ENCODE data around the gene SPINT2.
A peak's percentile ranks its signal among the peaks of the same experiment; 100 is the strongest.
"Not testable (repeated sequence)": the region's sequence is repeated elsewhere in the genome, so short reads cannot be mapped to it uniquely, and the experiment has no call there.

The SPINT2 gene

DNA sequence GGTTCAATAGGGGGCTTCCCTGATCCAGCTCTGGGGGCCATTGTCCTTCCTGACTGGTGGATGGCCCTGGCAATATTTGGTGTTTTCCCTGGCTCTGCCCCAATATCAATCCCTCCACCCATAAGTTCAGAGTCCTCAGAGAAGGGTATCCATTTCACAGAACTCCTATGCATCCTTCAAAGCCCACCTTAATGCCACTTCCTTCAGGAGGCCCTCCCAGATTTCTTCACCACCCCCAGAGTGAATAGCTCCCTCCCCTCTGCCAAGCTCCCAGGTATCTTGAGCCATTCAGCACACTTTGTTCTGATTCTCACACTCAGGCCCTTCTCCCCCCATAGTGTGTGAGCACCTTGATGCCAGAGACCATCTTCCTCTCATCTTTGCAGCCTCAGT, 13.9 kb upstream of the SPINT2 start:
- DNase-seq (ENCODE audit: low spot score in 2 of 2), result no peak
- Histone ChIP-seq H3K4me3 (no peak overlapping the region), H3K4me1 (peaks cover 17% of the 10 kb centered on the region), H3K9me3 (no peaks in the 10 kb centered on the region), H3K36me3 (replicated peaks) (peaks cover 19% of the 10 kb centered on the region), H3K27me3 (ENCODE audit: low read depth) (no peaks in the 10 kb centered on the region)
- in situ Hi-C loops (cut with MboI; ENCODE audit: low sequenced_read_pairs), result no loop called here

DNA sequence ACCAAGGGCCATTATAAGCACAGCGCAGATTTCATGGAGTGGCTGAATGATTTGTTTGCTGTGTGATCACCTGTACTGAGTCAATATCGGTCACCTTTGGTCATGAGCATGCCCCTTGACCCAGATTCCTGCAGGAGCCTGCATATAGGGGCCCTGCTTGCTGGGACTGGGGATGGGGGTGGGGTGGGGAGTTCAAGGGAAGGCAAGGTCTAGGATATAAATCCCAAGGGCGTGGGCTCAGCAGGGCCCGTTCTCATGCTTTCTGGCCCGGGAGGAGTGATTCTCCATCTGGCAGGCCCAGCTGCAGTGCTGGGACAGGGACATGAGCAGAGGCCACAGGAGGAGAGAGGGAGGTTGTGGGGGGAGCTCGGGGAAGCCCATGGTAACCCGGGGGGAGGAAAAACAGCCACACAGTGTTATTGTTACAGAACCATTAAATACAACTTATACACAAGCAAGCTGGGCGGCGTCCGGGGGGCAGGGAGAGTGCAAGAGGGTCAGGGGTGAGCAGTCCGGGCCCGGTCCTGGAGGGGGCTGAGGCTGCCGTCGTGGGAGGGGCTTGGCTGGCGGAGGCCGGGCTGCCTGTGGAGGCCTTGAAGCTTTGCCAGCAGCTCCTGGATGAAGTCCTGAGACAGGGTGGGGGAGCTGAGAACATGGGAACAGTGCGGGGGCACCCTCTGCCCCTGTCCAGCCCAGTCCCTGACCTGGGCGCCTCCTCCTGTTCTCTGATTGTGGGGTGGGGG, 13.4 kb upstream of the SPINT2 start:
- in situ Hi-C loops (cut with MboI; ENCODE audit: low sequenced_read_pairs), result no loop called here
- Histone ChIP-seq H3K4me1 (peaks cover 17% of the 10 kb centered on the region), H3K36me3 (replicated peaks) (peaks cover 19% of the 10 kb centered on the region), H3K27me3 (ENCODE audit: low read depth) (no peaks in the 10 kb centered on the region), H3K4me3 (no peak overlapping the region), H3K9me3 (no peaks in the 10 kb centered on the region)
- no peak for DNase-seq (ENCODE audit: low spot score in 2 of 2)

DNA sequence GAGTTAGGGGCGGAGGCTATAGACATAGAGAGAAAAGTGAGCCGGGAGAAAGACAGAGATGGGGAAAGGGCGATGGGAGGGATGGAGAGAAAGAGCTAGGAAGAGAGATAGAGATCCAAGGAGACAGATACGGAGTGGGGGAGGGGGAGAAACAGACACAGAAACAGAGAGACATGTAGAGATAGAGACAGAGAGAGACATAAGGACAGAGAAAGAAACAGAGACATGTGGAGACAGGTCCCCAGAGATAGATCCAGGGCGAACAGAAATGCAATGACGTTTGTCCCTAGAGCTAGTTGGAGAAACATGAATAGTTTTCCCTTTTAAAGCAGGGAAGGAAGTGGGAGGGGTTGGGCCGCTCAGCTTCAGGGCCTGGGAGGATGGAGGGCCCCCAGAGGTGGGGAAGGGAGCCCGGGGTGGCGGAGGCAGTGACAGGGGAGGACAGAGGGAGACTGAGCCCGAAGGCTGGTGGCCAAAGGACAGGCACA, 12.8 kb upstream of the SPINT2 start:
- peaks cover 19% of the 10 kb centered on the region for H3K36me3 ChIP-seq (replicated peaks)
- in situ Hi-C loops (cut with MboI; ENCODE audit: low sequenced_read_pairs), result no loop called here
- H3K4me3 ChIP-seq, result no peak overlapping the region
- no peaks in the 10 kb centered on the region for H3K27me3 ChIP-seq (ENCODE audit: low read depth)
- H3K9me3 ChIP-seq, result no peaks in the 10 kb centered on the region
- DNase-seq (ENCODE audit: low spot score in 2 of 2), result no peak
- H3K4me1 ChIP-seq, result peaks cover 17% of the 10 kb centered on the region

DNA sequence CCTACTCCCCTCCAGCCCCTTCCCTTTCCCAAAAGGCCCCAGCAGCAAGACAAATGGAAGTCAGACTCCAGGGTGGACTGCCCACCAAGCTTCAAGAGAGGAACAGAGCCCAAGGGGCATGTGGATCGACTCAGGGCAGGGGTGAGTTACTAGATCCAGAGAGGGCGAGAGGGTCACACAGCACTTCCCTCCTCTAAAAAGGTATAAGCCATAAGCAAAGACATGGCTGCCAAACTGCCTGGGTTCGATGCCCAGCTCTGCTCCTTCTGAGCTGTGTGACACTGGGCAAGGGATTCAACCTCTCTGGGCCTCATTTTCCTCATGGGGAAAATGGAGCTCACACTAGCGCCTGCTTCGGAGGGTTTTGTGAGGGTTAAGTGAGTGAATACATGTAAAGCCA, 12.0 kb upstream of the SPINT2 start:
- no peak overlapping the region for H3K4me3 ChIP-seq
- H3K36me3 ChIP-seq (replicated peaks), result peaks cover 19% of the 10 kb centered on the region
- H3K4me1 ChIP-seq, result peaks cover 17% of the 10 kb centered on the region
- DNase-seq (ENCODE audit: low spot score in 2 of 2), result no peak
- H3K27me3 ChIP-seq (ENCODE audit: low read depth), result no peaks in the 10 kb centered on the region
- in situ Hi-C loops (cut with MboI; ENCODE audit: low sequenced_read_pairs), result no loop called here
- no peaks in the 10 kb centered on the region; the same call in 1 of the 2 replicates for H3K9me3 ChIP-seq

DNA sequence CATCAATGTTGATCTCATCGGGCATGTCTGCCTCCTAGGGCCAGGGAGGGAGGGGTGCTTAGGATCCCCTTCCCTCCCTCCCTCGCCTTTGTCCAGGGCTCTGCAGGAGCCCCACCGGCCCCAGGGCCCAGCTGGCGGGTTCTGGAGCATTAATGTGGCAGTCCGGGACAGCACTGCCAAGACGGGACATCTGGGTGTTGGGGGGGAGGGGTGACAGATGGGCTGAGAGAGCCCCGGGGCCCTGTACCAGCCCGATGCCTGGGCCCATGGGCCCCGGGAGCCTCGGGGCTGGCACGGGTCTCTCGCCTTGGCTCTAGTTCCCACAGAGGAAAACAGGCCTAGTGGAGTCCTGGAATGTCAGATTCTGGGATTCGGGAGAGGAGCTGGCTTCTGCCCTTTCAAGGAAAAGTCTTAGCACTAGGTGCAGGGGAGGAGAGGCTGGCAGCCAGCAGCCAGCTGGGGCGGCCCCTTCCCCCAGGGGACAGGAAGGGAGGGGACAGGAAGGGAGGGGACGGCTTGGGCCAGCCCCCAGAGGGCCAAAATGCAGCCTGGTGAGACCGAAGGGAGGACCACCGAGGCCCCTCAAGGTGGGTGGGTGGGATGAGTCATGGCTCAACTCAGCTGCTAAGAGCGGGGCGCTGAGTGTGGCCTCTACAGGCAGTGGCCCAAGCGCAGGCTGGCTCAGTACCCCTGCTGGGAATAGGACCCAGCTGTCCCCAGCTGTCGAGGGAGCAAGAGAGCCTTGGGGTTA, 11.3 kb upstream of the SPINT2 start:
- Histone ChIP-seq H3K9me3 (no peaks in the 10 kb centered on the region; the same call in 1 of the 2 replicates), H3K4me1 (peaks cover 11% of the 10 kb centered on the region), H3K4me3 (no peak overlapping the region), H3K36me3 (replicated peaks) (peaks cover 16% of the 10 kb centered on the region), H3K27me3 (ENCODE audit: low read depth) (no peaks in the 10 kb centered on the region)
- DNase-seq (ENCODE audit: low spot score in 2 of 2), result no peak
- in situ Hi-C loops (cut with MboI; ENCODE audit: low sequenced_read_pairs), result no loop called here

DNA sequence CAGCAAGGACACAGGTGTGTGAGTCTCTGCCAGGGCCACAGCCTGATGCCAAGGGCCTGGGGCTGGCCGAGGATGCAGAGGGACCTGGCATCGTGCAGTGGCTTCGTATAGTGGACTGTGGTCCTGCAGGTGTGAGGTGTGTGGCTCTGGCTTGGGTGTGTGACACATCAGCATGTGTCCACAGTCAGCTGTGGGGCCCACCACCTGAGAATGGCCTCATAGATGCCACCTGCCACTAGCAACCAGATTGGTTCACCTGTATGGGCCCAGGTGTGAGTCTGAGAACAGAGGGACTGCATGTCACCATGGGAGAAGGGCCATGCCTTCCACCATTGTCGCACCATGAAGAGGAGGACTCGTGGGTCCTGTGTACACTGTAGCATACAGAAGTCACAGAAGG, 10.6 kb upstream of the SPINT2 start:
- Histone ChIP-seq H3K9me3 (no peaks in the 10 kb centered on the region; the same call in 1 of the 2 replicates), H3K36me3 (replicated peaks) (peaks cover 16% of the 10 kb centered on the region), H3K4me3 (no peak overlapping the region), H3K4me1 (peaks cover 10% of the 10 kb centered on the region), H3K27me3 (ENCODE audit: low read depth) (no peaks in the 10 kb centered on the region)
- in situ Hi-C loops (cut with MboI; ENCODE audit: low sequenced_read_pairs), result no loop called here
- DNase-seq (ENCODE audit: low spot score in 2 of 2), result no peak

DNA sequence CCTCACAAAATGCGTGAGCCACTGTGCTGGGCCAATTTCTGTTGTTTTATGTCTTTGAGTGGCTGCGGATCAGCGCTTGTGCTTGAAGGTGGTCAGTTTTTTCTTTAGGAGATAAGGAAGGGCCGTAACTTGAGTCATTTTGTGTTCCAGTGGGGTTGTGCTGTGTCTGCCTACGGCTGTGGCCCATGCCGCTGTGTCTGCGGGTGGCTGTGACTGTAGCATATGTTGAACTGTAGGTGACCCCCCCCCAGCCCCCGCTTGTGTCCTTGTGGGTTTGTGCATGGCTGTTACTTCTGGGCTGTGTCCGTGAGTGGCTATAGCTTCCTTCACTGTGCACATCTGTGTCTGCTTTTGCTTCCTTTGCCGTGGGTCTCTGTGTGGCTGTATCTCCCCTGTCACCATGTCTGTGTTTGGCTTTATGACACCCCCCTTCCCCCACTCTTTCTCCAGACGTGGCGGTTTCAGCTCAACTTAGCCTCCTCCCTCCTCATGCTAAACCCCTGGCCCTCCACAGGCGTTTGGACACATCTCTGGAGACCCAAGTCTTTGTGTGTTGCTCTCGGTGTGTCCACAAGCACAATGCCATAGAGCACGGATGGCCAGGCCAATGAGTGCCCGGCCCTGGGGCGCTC, 8.9 kb upstream of the SPINT2 start:
- peak overlapping the region; percentile 64 for H3K4me3 ChIP-seq
- in situ Hi-C loops (cut with MboI; ENCODE audit: low sequenced_read_pairs), result no loop called here

DNA sequence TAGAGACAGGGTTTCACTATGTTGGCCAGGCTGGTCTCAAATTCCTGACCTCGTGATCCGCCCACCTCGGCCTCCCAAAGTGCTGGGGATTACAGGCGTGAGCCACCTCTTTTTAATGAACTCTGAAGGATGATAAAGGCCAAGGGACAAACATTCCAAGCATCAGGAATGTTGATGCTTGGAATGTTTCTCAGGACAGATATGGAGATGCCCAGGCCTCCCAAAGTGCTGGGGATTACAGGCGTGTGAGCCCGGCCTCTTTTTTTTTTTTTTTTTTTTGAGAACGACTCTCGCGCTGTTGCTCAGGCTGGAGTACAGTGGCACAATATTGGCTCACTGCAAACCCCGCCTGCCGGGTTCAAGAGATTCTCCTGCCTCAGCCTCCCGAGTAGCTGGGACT, 2.4 kb upstream of the SPINT2 start:
- in situ Hi-C loops (cut with MboI; ENCODE audit: low sequenced_read_pairs), result not testable (repeated sequence)

More for the DNA sequence above, 8.9 kb upstream of the SPINT2 start:
- Histone ChIP-seq H3K4me1 (peaks cover 10% of the 10 kb centered on the region), H3K27me3 (ENCODE audit: low read depth) (no peaks in the 10 kb centered on the region), H3K9me3 (no peaks in the 10 kb centered on the region; the same call in 1 of the 2 replicates), H3K36me3 (replicated peaks) (peaks cover 16% of the 10 kb centered on the region)
- DNase-seq (ENCODE audit: low spot score in 2 of 2), result peak in 1 of 2 experiments; percentile 48

DNA sequence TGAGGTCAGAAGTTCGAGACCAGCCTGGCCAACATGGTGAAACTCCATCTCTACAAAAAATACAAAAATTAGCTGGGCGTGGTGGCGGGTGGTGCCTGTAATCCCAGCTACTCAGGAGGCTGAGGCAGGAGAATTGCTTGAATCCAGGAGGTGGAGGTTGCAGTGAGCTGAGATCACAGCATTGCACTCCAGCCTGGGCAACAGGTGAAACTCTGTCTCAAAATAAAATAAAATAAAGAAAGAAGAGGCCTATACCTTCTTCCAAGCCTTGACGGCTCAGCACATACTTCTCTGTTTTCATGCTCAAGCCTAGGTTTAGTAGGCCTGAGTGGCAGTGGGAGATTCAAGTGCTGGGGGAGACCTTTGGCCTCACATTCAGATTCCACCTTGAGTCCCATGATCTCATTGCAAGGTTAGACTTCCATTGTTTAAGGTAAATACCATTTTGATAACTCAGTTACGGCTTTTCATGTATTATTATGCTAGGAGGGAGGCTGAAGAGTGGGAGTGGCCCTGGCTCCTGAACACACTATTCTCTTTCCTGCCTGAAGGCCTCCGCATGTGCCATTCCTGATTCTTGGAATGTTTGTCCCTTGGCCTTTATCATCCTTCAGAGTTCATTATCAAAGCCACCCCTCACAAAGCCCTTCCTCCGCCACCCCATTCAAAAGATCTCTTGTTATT, 1.6 kb upstream of the SPINT2 start:
- Histone ChIP-seq H3K4me3 (no peak overlapping the region), H3K36me3 (replicated peaks) (no peaks in the 10 kb centered on the region), H3K9me3 (no peaks in the 10 kb centered on the region), H3K27me3 (ENCODE audit: low read depth) (no peaks in the 10 kb centered on the region), H3K4me1 (peaks cover 24% of the 10 kb centered on the region)
- in situ Hi-C loops (cut with MboI; ENCODE audit: low sequenced_read_pairs), result no loop called here
- peak; percentile 61 to 67 for DNase-seq (ENCODE audit: low spot score in 2 of 2)

More for the DNA sequence above, 2.4 kb upstream of the SPINT2 start:
- not testable (repeated sequence) for H3K36me3 ChIP-seq (replicated peaks); H3K9me3 ChIP-seq; DNase-seq (ENCODE audit: low spot score in 2 of 2); H3K4me3 ChIP-seq; H3K27me3 ChIP-seq (ENCODE audit: low read depth)
- H3K4me1 ChIP-seq, result peaks cover 24% of the 10 kb centered on the region

DNA sequence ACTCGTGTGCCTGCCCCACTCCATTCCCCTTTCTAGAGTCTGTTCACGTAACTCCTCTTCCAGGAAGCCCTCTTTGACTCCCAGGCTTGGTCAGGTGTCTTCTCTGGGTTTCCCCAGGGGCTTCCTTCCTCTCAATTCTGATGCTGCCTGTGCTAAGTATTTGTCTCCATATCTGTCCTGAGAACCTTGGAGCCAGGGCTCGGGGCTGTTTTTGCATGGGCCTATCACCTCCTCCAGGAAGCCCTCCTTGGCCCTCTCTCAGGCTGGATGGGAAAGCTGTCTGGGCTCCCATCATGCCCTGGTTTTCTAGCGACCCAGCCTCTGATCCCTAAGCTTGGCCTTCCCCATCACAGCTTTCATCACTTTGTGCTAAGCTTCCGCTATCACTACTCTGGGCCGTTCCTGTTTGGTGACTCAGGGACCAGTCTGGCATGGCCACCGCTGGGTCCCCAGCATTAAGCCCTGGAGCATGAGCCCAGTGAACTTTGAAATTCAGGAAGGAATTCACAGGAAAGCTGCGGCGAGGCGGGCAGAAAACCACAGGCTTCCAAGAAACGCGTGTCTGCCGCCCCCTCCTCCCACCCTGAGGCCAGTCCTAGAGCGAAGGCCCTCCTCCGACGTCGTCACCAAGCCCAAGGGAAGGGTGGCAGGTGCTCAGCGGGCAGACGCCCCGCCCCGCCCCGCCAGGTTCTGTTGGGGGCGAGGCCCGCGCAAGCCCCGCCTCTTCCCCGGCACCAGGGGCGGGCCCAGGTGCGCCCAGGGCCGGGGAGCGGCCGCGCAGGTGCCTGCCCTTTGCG, 486 bp upstream of the SPINT2 start:
- Histone ChIP-seq H3K36me3 (replicated peaks) (no peaks in the 10 kb centered on the region), H3K27me3 (ENCODE audit: low read depth) (no peaks in the 10 kb centered on the region), H3K9me3 (no peaks in the 10 kb centered on the region), H3K4me3 (peak overlapping the region; percentile 49), H3K4me1 (peaks cover 24% of the 10 kb centered on the region)
- in situ Hi-C loops (cut with MboI; ENCODE audit: low sequenced_read_pairs), result no loop called here
- DNase-seq (ENCODE audit: low spot score in 2 of 2), result peak; percentile 45 to 85

DNA sequence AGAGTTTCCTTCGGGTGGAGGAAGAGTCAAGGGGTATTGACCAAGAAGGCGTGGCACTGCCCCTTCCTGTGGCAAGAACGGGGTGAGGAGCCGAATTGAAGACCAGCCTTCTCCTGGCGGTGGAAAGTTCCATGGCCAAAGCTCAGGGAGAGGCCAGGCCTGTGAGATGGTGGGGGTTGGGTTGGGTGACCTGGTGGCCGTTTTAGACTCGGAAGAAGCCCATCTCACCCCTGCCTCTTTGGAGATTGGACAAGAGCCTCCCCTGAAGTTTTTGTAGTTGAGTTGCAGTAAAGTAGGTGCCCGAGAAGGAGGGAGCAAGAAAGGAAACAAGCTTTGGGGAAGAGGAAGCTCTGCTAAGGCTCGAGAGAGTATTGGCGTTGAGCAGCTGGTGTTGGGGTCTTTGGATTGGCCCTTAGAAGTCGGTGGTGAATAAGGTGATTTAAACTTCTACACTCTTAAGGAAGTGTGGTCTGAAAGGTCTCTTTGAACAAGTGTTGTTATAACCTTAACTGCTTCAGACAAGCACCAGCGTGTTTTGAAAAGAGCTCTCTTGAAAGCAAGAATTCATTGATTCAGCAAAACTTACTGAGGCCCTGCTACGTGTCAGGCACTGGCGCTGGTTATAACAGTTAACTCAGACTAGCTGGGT, 964 bp downstream of the SPINT2 start:
- H3K36me3 ChIP-seq (replicated peaks), result no peaks in the 10 kb centered on the region
- peak overlapping the region; percentile 49 for H3K4me3 ChIP-seq
- no peak for DNase-seq (ENCODE audit: low spot score in 2 of 2)
- H3K4me1 ChIP-seq, result peaks cover 24% of the 10 kb centered on the region
- no peaks in the 10 kb centered on the region for H3K27me3 ChIP-seq (ENCODE audit: low read depth)
- H3K9me3 ChIP-seq, result no peaks in the 10 kb centered on the region
- in situ Hi-C loops (cut with MboI; ENCODE audit: low sequenced_read_pairs), result no loop called here

DNA sequence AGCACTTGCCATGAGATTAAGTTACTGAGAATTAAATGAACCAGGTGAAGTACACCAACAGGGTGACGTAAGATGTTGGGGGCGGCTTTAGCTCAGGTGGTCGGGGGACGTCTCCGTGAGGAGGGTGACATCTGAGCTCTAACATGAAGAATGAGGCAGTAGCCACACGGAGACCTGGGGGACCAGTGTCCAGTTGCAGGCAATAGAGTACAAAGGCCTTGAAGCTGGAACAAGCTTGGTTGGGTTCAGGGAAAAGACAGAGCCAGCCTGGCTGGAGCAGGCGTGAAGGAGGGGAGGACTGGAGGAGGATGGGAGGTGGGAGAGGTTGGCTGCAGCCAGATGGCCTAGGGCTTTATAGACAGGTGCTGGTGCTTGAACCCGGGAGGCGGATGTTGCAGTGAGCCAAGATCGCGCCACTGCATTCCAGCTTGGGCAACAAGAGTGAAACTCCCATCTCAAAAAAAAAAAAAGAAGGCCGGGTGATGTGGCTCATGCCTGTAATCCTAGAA, 1.6 kb downstream of the SPINT2 start:
- in situ Hi-C loops (cut with MboI; ENCODE audit: low sequenced_read_pairs), result no loop called here
- no peak for DNase-seq (ENCODE audit: low spot score in 2 of 2)
- no peaks in the 10 kb centered on the region for H3K9me3 ChIP-seq
- H3K27me3 ChIP-seq (ENCODE audit: low read depth), result no peaks in the 10 kb centered on the region
- no peaks in the 10 kb centered on the region for H3K36me3 ChIP-seq (replicated peaks)
- peaks cover 24% of the 10 kb centered on the region for H3K4me1 ChIP-seq
- no peak overlapping the region for H3K4me3 ChIP-seq

Measured in HAP-1 (cell line).